ENCODE data around the gene ADGRB3.

ADGRB3 gene

DNA sequence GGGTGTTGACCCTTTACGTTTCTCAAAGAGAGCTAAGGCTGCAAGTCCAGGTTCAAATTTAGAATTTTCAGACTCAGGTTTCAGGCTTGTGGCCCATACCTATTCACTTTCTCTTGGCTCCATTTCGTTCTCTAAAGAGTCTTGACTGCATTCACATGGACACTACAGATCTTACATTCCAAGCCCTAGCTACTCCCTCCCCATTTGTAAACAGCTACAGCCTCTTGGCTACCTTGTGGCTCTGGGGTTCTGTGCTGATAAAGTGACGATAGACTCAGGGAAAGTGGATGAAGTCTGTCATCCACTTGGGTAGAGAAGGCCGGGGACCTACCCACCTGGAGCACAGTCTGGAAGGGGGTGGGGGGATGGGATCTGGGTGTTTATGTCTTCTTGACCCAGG lies 658.4 kb downstream of the ADGRB3 start:
- TF ChIP-seq, protein P1, sequence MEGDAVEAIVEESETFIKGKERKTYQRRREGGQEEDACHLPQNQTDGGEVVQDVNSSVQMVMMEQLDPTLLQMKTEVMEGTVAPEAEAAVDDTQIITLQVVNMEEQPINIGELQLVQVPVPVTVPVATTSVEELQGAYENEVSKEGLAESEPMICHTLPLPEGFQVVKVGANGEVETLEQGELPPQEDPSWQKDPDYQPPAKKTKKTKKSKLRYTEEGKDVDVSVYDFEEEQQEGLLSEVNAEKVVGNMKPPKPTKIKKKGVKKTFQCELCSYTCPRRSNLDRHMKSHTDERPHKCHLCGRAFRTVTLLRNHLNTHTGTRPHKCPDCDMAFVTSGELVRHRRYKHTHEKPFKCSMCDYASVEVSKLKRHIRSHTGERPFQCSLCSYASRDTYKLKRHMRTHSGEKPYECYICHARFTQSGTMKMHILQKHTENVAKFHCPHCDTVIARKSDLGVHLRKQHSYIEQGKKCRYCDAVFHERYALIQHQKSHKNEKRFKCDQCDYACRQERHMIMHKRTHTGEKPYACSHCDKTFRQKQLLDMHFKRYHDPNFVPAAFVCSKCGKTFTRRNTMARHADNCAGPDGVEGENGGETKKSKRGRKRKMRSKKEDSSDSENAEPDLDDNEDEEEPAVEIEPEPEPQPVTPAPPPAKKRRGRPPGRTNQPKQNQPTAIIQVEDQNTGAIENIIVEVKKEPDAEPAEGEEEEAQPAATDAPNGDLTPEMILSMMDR (IDR thresholded peaks at IDR 0.05; ENCODE audit: insufficient read depth, low read depth, low read length, missing control alignments) = no peak
- no peak for DNase-seq (ENCODE audit: low read depth)
- H3K4me3 ChIP-seq (ENCODE audit: low read length) = no peak overlapping the region

DNA sequence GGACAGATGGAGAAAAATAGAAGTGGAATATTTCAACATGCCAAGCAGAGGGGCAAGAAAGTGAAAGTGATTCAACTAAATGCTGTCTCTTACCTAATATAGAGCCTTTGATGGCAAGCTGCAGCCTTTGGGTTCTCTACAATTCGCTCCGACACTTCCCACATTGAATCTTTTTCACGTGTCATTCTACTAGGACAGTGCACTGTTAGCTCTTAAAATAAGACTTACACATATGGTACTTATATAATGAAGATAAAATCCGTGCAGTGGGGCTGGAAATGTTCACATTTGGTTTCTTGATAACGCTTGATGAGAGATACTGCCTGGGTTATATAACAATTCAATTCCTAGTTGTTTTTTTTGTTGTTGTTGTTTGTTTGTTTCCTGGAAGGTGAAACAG lies 659.3 kb downstream of the ADGRB3 start:
- no peak for DNase-seq (ENCODE audit: low read depth)
- TF ChIP-seq, protein P1 (IDR thresholded peaks at IDR 0.05; ENCODE audit: insufficient read depth, low read depth, low read length, missing control alignments) = no peak

DNA sequence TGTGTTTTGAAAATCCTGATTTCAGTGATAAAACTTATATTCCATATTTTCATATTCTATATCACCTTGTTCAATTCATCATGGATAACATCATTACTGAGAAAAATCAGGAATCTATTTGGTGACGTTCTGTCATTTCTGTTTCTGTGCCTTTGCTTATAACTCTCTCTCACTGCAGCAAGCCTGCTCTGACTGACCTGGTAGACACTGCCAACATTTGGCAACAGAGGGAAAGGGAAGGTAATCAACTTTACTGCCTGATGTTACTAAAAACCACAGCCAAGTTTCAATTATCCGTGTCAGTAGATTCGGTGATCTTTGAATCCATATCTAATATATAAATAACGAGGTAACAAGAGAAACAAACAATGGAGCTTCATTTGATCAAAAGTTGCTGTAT lies 659.8 kb downstream of the ADGRB3 start:
- TF ChIP-seq, protein P1 (IDR thresholded peaks at IDR 0.05; ENCODE audit: insufficient read depth, low read depth, low read length, missing control alignments) = no peak
- H3K4me3 ChIP-seq (ENCODE audit: low read length) = no peak overlapping the region
- DNase-seq (ENCODE audit: low read depth) = no peak

More for the DNA sequence above, 659.3 kb downstream of the ADGRB3 start:
- H3K4me3 ChIP-seq (ENCODE audit: low read length) = no peak overlapping the region

DNA sequence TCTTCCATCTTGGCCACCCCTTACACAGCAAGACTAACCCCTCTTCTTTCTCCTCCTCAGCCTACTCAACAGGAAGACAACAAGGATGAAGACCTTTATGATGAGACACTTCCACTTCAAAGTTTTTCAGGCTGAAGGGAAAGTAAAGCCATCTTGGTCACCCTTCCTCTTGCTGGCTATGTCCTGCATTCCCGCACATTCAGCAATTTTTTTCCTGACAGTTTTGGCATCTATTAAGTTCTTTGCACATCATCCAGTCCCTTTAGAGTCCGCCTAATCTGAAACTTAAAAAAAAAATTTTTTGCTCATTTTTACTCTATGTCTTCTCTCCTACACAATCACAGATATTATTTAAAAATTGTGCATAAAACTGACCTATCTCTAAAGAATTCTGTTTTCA lies 668.3 kb downstream of the ADGRB3 start:
- no peak for DNase-seq (ENCODE audit: low read depth)
- TF ChIP-seq, protein P1 (IDR thresholded peaks at IDR 0.05; ENCODE audit: insufficient read depth, low read depth, low read length, missing control alignments) = no peak

DNA sequence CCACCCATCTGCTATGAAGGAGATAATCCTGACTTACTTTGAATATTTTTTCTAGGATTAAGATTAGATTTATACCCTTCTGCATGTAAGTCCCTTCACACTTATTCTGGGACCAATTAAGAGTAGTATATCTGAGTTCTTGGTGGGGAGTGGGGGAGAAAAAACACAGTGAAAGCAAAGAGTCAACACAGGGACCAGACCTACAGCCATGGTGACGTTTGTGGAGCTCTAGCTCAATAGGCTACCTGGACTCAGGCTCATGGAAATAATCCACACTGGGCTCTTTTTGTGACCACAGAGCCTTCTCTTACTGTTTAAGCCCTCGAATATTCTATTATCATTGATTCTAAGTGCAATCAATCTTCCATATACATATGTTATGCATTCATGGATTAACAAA lies 670.4 kb downstream of the ADGRB3 start:
- H3K4me3 ChIP-seq (ENCODE audit: low read length) = no peak overlapping the region
- TF ChIP-seq, protein P1 (IDR thresholded peaks at IDR 0.05; ENCODE audit: insufficient read depth, low read depth, low read length, missing control alignments) = no peak
- DNase-seq (ENCODE audit: low read depth) = no peak

More for the DNA sequence above, 668.3 kb downstream of the ADGRB3 start:
- H3K4me3 ChIP-seq (ENCODE audit: low read length) = no peak overlapping the region

DNA sequence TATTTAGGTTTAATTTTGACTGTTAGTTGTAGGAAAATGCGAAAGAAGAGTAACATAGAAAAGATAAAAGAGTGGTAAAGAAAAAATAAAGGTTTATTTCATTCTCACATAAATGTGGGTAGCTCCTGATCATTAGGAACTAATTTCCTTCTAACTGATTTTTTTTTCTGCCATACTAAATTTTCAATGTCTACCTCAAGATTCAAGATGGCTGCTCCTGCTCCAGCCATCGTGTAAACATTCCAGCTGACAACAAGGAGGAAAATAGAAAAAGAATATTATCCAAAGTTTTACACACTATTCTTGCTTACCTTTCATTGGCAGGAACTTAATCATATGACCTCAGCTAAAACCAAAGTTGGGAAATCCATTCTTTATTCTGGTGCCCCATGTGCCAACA lies 673.5 kb downstream of the ADGRB3 start:
- H3K4me3 ChIP-seq (ENCODE audit: low read length) = no peak overlapping the region
- TF ChIP-seq, protein P1 (IDR thresholded peaks at IDR 0.05; ENCODE audit: insufficient read depth, low read depth, low read length, missing control alignments) = no peak
- DNase-seq (ENCODE audit: low read depth) = no peak

DNA sequence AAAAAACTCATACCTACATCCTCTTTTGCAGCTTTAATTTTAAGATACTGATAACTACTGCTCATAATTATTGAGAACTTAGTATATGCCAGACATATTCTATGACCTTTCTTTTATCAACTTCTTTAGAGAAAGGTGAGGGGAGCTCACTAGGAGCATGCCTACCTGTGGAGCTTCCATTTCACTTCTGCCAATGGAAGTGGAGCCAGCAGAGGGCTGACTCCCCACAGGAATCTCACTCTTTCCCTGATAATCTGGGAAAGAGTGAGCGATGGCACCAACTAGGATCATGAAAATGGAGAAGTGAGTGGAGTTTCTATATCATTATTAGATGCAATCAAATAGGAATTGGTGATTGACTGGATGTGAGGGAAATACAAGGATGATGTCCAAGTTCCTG lies 676.8 kb downstream of the ADGRB3 start:
- TF ChIP-seq, protein P1 (IDR thresholded peaks at IDR 0.05; ENCODE audit: insufficient read depth, low read depth, low read length, missing control alignments) = no peak
- no peak overlapping the region for H3K4me3 ChIP-seq (ENCODE audit: low read length)

More for the DNA sequence above, 676.8 kb downstream of the ADGRB3 start:
- DNase-seq (ENCODE audit: low read depth) = no peak

Measured in epithelial cell of esophagus (primary cell).